ENCODE measurements around the gene NCDN.

Gene NCDN

DNA sequence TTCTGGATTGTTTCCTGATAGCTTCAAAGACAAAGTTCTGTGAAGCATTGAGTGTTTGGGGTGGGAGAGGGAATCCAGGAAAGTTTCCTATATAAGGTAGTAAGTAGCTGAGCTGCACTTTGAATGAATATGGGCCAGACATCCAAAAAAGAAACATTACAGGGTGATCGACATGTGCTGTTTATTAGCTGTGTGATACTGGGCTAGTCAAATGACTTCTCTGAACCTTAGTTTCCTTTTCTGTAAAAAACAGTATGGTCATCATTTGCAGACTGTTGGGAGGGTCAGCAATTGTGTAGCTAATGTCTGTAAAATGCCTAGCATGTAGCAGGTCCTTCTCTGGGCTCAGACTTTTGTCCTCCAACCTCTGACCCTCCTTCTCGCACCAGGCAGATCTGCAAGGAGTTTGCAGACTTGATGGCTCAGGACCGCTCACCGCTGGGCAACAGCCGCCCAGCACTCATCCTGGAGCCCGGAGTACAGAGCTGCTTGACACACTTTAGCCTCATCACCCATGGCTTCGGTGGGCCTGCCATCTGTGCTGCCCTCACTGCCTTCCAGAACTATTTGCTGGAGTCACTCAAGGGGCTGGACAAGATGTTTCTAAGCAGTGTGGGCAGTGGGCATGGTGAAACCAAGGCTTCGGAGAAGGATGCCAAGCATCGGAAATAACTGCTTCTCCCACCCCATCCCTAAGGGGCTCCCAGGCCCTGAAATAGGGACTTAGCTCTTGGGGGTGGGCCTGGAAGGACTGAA is 36.6 kb downstream of the NCDN start:
- no peak for DNase-seq

DNA sequence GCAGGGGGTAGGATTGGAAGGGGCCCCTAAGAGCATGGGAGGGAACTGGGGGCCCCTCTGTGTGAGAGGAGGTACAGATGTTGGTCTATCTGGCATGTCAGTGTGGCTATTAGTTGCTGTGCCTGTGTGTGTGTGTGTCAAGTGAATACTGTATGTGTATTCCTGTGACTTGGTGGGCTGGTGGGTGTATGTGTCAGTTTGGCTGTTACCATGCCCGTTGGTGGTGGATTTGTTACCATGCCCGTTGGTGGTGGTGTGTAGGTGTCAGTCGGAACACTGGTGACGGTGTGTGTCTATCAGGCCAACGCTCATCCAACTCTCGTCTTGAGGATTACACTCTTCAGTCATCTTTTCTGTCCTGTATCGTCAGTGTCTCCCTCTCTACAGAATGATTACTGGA is 38.1 kb downstream of the NCDN start:
- no peak for DNase-seq

DNA sequence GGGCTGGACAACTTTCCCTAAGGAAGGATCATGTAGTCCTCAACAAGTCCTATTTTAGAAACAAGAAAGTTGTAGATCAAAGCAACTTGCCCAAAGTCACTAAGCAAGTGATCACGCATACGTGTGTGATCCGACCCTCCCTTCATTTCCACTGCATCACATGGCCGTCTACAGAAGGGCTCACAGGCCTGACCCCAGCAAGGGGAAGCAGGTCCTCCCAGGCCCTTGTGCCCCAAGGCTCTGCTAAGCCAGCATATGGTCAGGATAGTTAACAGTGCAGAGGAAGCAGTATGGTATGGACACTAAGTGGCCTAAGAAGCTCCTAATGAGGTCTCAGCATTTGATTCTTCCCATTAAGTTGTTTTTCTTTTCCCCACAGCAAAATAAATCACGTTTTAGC is 40.3 kb downstream of the NCDN start:
- no peak for DNase-seq

DNA sequence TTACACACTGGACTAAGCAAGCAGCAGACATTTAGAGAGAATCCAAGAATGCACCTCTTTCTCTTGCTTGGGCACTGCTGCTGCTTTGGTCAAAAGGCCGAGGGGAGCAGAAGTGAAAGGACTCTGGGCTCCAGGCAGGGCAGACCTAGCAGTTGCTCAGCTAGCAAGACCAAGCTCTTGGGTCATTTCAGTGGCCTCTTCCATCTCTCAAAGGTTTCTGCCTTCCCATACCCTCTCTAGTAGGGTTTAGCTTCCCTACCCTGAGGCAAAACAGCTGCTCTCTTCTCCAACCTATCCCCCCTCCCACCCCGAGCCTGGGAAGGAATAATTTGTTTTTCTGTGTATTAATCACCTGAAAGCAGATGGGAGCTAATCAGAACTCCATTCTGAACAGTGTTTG is 41.3 kb downstream of the NCDN start:
- no peak for DNase-seq

DNA sequence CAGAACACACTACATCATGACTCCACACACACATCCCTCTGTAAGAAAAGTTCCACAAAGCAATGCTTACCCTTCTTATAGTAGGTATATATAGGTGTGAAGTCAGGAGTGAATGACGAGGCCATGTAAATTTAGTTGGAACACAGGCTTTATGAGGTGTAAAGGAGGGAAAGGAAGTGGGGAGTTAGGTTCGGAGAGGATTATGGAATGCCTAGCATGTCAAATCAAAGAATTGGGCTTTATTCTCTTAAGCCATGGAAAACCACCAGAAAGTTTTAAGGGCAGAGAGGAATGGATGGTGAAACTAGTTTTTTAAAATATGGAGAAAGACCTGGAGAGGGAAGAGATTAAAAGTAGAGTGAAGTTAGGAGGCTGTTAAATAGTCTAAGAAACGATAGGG is 41.8 kb downstream of the NCDN start:
- no peak for DNase-seq

DNA sequence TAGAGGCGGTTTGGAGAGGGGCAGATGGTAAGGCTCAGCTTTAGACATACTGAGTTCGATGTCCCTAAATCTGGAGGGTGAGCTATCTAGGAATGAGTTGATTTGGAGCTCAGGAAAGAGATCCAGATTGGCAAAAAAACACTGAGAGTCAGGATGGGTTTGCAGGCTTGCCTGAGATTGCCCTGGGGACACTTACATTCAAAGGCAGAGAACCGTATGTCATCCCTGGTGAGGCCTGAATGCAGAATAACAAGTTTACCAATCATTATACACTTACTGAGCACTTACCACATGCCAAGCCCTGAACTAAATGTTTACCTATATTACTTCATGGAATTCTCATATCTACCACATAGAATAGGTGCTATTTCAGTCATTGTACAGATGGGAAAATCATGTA is 43.0 kb downstream of the NCDN start:
- DNase-seq: no peak

DNA sequence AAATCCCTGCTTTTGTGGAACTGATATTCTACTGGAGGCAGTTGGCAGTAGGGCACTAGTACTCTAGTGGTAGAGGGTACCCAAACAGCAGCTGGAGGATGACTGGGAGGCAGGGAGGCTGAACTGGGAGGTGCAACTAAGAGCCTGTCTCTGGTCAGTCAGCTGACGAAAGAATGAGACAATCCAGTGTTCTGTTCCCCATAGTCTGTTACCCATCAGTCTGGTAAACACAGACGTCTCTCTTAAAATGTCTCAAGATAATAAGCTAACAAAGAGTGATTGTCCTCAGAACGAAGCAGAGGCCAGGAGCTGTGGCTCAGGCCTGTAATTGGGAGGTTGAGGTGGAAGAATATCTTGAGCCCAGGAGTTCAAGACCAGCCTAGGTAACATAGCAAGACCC is 45.9 kb downstream of the NCDN start:
- no peak for DNase-seq

DNA sequence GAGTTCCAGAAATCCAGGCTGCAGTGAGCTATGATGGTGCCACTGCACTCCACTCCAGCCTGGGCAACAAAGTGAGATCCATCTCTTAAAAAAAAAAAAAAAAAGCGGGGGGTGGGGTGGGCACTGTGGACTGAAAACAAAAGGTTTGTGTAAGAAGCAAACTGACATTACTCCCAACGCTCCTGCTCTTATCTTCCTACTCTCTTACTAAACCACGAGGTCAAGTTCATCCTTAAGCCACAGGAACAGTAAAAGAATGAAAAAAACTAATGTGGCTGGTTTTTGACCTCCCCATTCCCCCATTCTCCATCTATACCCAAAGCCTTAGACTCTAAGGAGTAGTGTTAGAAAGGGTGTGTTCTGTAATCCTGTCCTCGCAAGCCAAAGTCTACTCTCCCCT is 46.3 kb downstream of the NCDN start:
- DNase-seq: no peak

DNA sequence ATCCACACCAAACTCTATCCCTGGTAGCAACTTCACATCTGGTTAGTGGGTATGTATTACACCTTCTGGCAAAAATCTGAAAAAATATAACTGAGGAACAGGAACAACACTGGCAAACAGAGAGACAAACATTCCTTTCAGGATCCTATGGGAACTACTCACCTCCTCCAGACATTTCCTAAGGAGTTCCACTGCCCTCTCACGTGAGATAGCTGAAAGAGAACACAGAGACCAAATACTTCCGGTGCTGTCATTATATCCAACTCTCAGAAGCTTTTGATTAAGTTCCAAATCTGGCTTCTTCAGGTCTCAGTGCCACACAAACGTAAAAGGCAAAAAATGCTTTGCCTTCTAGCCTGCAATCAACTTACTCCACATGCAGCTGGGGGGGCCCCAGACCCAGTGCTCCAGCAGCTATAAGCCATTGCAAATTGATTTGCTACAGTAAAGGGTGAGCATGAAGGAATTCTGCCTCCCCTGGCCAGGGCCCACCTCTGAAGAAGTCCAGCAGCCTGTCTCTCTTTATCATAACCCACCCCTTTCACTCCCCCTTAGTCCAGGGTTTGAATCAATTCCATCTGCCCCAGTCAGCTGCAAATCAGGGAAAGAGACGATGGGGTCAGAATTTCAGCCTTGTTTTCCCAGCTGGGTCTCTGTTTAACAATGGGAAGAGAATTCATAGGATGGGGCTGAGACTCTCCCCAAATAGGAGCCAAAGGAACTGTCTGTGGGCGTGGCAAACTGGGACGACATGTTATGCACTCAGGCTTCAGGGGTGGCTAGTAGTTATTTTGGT is 47.7 kb downstream of the NCDN start:
- DNase-seq: no peak

DNA sequence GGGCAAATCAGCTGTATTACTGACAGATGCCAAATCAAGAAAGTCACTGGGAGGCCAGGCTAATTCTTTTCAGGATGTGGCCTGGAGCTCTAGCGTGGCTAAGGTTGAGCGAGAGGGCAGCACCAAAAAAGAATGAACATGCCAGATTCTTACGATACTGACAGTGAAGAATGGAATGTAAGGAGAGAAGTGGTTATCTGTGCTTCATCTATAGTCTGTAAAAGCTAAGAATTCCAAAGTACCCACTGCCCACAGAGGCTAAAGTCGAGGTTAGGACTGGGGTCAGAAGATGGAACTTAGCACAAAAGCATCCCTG is 48.2 kb downstream of the NCDN start:
- no peak for DNase-seq

DNA sequence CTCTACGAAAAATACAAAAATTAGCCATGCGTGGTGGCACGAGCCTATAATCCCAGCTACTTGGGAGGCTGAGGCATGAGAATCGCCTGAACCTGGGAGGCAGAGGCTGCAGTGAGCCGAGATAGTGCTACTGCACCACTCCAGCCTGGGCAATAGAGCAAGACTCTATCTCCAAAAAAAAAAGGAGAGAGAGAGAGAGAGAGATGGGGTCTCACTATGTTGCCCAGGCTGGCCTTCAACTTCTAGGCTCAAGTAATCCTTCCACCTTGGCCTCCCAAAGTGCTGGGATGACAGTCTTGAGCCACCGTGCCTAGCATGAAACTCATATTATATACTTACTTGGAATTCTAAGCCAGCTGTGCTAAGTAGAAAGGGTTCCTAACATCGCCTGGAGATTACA is 54.1 kb downstream of the NCDN start:
- DNase-seq: no peak

DNA sequence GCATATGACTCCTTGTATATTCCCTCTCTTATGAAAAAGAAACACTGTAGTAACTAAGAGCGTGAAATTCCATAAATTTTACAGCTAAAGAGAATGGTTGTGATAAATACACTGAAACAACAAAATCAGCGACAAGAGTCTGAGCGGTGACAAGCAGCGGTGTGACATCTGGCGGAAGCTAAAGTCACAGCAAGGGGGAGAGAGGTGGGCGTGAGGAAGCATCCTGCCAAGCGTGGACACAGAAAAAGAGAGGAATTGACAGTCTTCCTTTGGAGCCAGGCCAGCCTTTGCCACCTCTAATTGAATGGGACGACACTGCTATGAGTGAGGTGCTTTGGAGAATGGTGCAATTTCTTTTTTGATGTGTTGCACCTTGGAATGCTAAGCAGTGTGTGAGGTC is 57.8 kb downstream of the NCDN start:
- DNase-seq: no peak
